Breast epithelium (tissue), 4 donors: ENCODE results near the gene IRF2BPL. TPM values are rescaled to one million over a fixed set of nuclear protein-coding genes. Genes with fewer than 3 reads are reported as not detected.

Experiments
- DNase-seq, 2 donors: peaks; one replicate each; pipeline ENCODE4 v3.0.0-alpha.2; 2019; ENCODE audit warnings: low spot score in 2 of 2
- H3K27ac ChIP-seq, 2 donors: fragments of 200-600 bp; sonication (generic) in 1 of 2; one replicate each; pipeline ENCODE4 v1.5.1; 2016 to 2019; ENCODE audit warnings: mild to moderate bottlenecking in 1 of 2
- H3K27me3 ChIP-seq, 2 donors: fragments of 200-600 bp; sonication (generic) in 1 of 2; one replicate each; pipeline versions ENCODE4 v1.5.1 to v1.6.0; 2017 to 2019; ENCODE audit warnings: control low read depth in 1 of 2, mild to moderate bottlenecking in 1 of 2
- H3K36me3 ChIP-seq: fragments of 200-600 bp; one replicate; pipeline ENCODE4 v1.5.1; 2019
- H3K4me1 ChIP-seq, 2 donors: fragments of 200-600 bp; sonication (generic); one replicate each; pipeline ENCODE4 v1.5.1; 2016 to 2019; ENCODE audit warnings: control low read depth in 1 of 2
- H3K4me3 ChIP-seq, 3 donors: fragments of 200-600 bp; sonication (generic); 1 replicate in 2 of 3; 2 replicates in 1 of 3; pipeline ENCODE4 v1.5.1; 2016 to 2019; ENCODE audit warnings: mild to moderate bottlenecking in 3 of 3, moderate library complexity in 2 of 3
- H3K9me3 ChIP-seq, 2 donors: fragments of 200-600 bp; sonication (generic) in 1 of 2; one replicate each; pipeline ENCODE4 v1.5.1; 2016 to 2019; ENCODE audit warnings: control low read depth in 1 of 2
- CTCF ChIP-seq, 3 donors: fragments of 450-650 bp; IDR thresholded peaks; one replicate each; pipeline ENCODE4 v1.5.1; 2016 to 2017; ENCODE audit warnings: antibody characterized with exemption in 3 of 3, mild to moderate bottlenecking in 3 of 3, moderate library complexity in 3 of 3
- POLR2A ChIP-seq: fragments of 450-650 bp; IDR thresholded peaks from one replicate; pipeline ENCODE4 v1.6.1; 2016; ENCODE audit warnings: antibody characterized with exemption, mild to moderate bottlenecking, moderate library complexity
- POLR2AphosphoS5 ChIP-seq, 3 donors: sonication (generic); formaldehyde crosslinking; IDR thresholded peaks; one replicate each; pipeline ENCODE4 v1.6.1; 2017; ENCODE audit warnings: antibody characterized with exemption in 3 of 3
- intact Hi-C: fragments of 100-400 bp; cut with DNase I; formaldehyde crosslinking; loops from one replicate; pipeline ENCODE4 v1.15.1; 2023; ENCODE audit warnings: low total_unique reads
- total RNA-seq, 3 donors: library from RNA; depleted of rRNA; stranded (reverse); fragments of >200 nt; gene quantifications; one replicate each; pipeline ENCODE4 v1.1.0, GENCODE V29; 2016

IRF2BPL gene
- total RNA-seq, result 10 to 100 TPM; 39.5 to 76.5 (median 47.2) TPM

GRCh38 chr14:77028384-77029231, at the start of gene IRF2BPL:
TSS of gene IRF2BPL (minus strand) at chr14:77028708. CDS start at chr14:77027792, 916 bp downstream.
- peaks cover 19 to 31% of the 10 kb centered on the region in 2 donors for H3K4me1 ChIP-seq
- TF ChIP-seq POLR2A (peak; percentile 74), CTCF (IDR thresholded peaks at IDR 0.05) (peak in 1 of 3 donors; percentile 13), POLR2AphosphoS5 (IDR thresholded peaks at IDR 0.05) (peak; percentile 90 to 94 (median 92))
- peak within 1 kb of the TSS; percentile 99 for H3K27ac ChIP-seq
- H3K36me3 ChIP-seq, result no peaks in the 10 kb centered on the region
- peak within 1 kb of the TSS; percentile 91 to 95 (median 94) for H3K4me3 ChIP-seq
- DNase-seq, result peak; percentile 98 to 99
- no peaks in the 10 kb centered on the region for H3K27me3 ChIP-seq
- intact Hi-C loops, result loop anchor here (5.0 kb wide), 1 partner anchor 39 kb away; no protein-coding TSS in a partner anchor
- no peaks in the 10 kb centered on the region for H3K9me3 ChIP-seq

GRCh38 chr14:77077040-77077439, 48.5 kb upstream of the IRF2BPL start:
- H3K36me3 ChIP-seq, result no peaks in the 10 kb centered on the region
- H3K9me3 ChIP-seq, result peaks cover 0 to 8% of the 10 kb centered on the region in 2 donors
- intact Hi-C loops, result no loop called here
- H3K4me3 ChIP-seq, result no peak overlapping the region
- no peaks in the 10 kb centered on the region for H3K4me1 ChIP-seq
- H3K27me3 ChIP-seq, result no peaks in the 10 kb centered on the region
- H3K27ac ChIP-seq, result peak overlapping the region in 1 of 2 donors; percentile 96
- TF ChIP-seq CTCF (IDR thresholded peaks at IDR 0.05) (no peak), POLR2AphosphoS5 (IDR thresholded peaks at IDR 0.05) (no peak), POLR2A (no peak)
- DNase-seq, result no peak

GRCh38 chr14:77076113-77076631, 47.7 kb upstream of the IRF2BPL start:
- DNase-seq, result peak in 1 of 2 donors; percentile 55
- Histone ChIP-seq H3K9me3 (peaks cover 0 to 8% of the 10 kb centered on the region in 2 donors), H3K27ac (peak overlapping the region; percentile 73 to 96), H3K27me3 (no peaks in the 10 kb centered on the region), H3K4me3 (peak overlapping the region; percentile 28 to 59 (median 31)), H3K36me3 (no peaks in the 10 kb centered on the region), H3K4me1 (no peaks in the 10 kb centered on the region)
- TF ChIP-seq POLR2AphosphoS5 (IDR thresholded peaks at IDR 0.05), result peak; percentile 48 to 75 (median 68)
- TF ChIP-seq CTCF (IDR thresholded peaks at IDR 0.05), result no peak
- intact Hi-C loops, result no loop called here

GRCh38 chr14:77074969-77075368, 46.5 kb upstream of the IRF2BPL start:
- H3K9me3 ChIP-seq, result peaks cover 0 to 2% of the 10 kb centered on the region in 2 donors
- peaks cover 0 to 4% of the 10 kb centered on the region in 2 donors for H3K4me1 ChIP-seq
- TF ChIP-seq POLR2AphosphoS5 (IDR thresholded peaks at IDR 0.05), result no peak
- no peak for TF ChIP-seq POLR2A
- TF ChIP-seq CTCF (IDR thresholded peaks at IDR 0.05), result no peak
- H3K36me3 ChIP-seq, result no peaks in the 10 kb centered on the region
- H3K4me3 ChIP-seq, result peak overlapping the region in 1 of 3 donors; percentile 59
- H3K27me3 ChIP-seq, result no peaks in the 10 kb centered on the region
- H3K27ac ChIP-seq, result peak overlapping the region; percentile 36 to 96
- DNase-seq, result no peak
- intact Hi-C loops, result no loop called here

- Histone ChIP-seq H3K36me3 (no peaks in the 10 kb centered on the region), H3K9me3 (no peaks in the 10 kb centered on the region), H3K4me1 (peaks cover 0 to 13% of the 10 kb centered on the region in 2 donors), H3K27me3 (no peaks in the 10 kb centered on the region), H3K4me3 (no peak overlapping the region), H3K27ac (peak overlapping the region in 1 of 2 donors; percentile 3)
- TF ChIP-seq POLR2AphosphoS5 (IDR thresholded peaks at IDR 0.05), result no peak
- no peak for TF ChIP-seq CTCF (IDR thresholded peaks at IDR 0.05)
- TF ChIP-seq POLR2A, result no peak
- intact Hi-C loops, result no loop called here
- DNase-seq, result no peak
These were observed 43.5 kb upstream of the IRF2BPL start for GRCh38 chr14:77071938-77072388.
